CD14-positive monocyte (primary cell): ENCODE data around the gene CDYL2. TPM values are rescaled to one million over a fixed set of nuclear protein-coding genes. Genes with fewer than 3 reads are reported as not detected.

ENCODE experiments used
- DNase-seq, 3 donors: peaks; one replicate each; pipeline ENCODE4 v3.0.0-alpha.2; 2011 to 2022
- H2AFZ ChIP-seq: 2 replicates; pipeline ENCODE4 v1.6.0; 2012; ENCODE audit warnings: mild to moderate bottlenecking, low read depth, low read length, inconsistent platforms; ENCODE audit not compliant: insufficient read depth, poor library complexity, severe bottlenecking
- H3K27ac ChIP-seq, 2 donors: 1 replicate in 1 of 2; 2 replicates in 1 of 2; pipeline ENCODE4 v1.5.1; 2012 to 2013; ENCODE audit warnings: low read length in 2 of 2, control low read depth in 1 of 2, inconsistent platforms in 1 of 2, low read depth in 1 of 2, mild to moderate bottlenecking in 1 of 2
- H3K27me3 ChIP-seq, 2 donors: one replicate each; pipeline versions ENCODE4 v1.6.0 to v1.6.1; 2011 to 2013; ENCODE audit warnings: low read length in 2 of 2; ENCODE audit not compliant: control insufficient read depth in 2 of 2, insufficient read depth in 2 of 2
- H3K36me3 ChIP-seq, 2 donors: replicated peaks in 1 of 2; 1 replicate in 1 of 2; 2 replicates in 1 of 2; pipeline versions ENCODE4 v1.5.1 to v1.6.1; 2012 to 2013; ENCODE audit warnings: low read length in 2 of 2, control low read depth in 1 of 2, inconsistent platforms in 1 of 2, mild to moderate bottlenecking in 1 of 2; ENCODE audit not compliant: insufficient read depth in 2 of 2, control insufficient read depth in 1 of 2
- H3K4me1 ChIP-seq, 2 donors: 1 replicate in 1 of 2; 2 replicates in 1 of 2; pipeline versions ENCODE4 v1.5.1 to v1.6.1; 2012 to 2013; ENCODE audit warnings: low read length in 2 of 2, control low read depth in 1 of 2, inconsistent platforms in 1 of 2, mild to moderate bottlenecking in 1 of 2, moderate library complexity in 1 of 2; ENCODE audit not compliant: insufficient read depth in 2 of 2, control insufficient read depth in 1 of 2
- H3K4me2 ChIP-seq: replicated peaks from 2 replicates; pipeline ENCODE3; 2012; ENCODE audit warnings: low read length, moderate library complexity, mild to moderate bottlenecking; ENCODE audit not compliant: poor library complexity, severe bottlenecking; ENCODE audit errors: extremely low read depth
- H3K4me3 ChIP-seq, 3 experiments: fragments of 200-600 bp in 1 of 3; sonication (generic) in 1 of 3; replicated peaks in 1 of 3; 1 replicate in 2 of 3; 2 replicates in 1 of 3; pipeline ENCODE4 v1.5.1; 2011 to 2013; ENCODE audit warnings: low read length in 3 of 3, mild to moderate bottlenecking in 3 of 3, control low read depth in 2 of 3, low read depth in 2 of 3, inconsistent platforms in 1 of 3, moderate library complexity in 1 of 3
- H3K79me2 ChIP-seq: 2 replicates; pipeline ENCODE4 v1.6.0; 2012; ENCODE audit warnings: mild to moderate bottlenecking, control low read depth, inconsistent platforms, low read length, moderate library complexity; ENCODE audit not compliant: insufficient read depth
- H3K9ac ChIP-seq: 2 replicates; pipeline ENCODE4 v1.6.0; 2017; ENCODE audit warnings: low read length, mild to moderate bottlenecking; ENCODE audit not compliant: insufficient read depth, poor library complexity, severe bottlenecking
- H3K9me3 ChIP-seq, 2 donors: replicated peaks in 1 of 2; 1 replicate in 1 of 2; 2 replicates in 1 of 2; pipeline versions ENCODE4 v1.5.1 to v1.6.1; 2012 to 2013; ENCODE audit warnings: low read length in 2 of 2, control low read depth in 1 of 2; ENCODE audit not compliant: control insufficient read depth in 1 of 2, insufficient read depth in 1 of 2
- H4K20me1 ChIP-seq: 2 replicates; pipeline ENCODE4 v1.6.0; 2012; ENCODE audit warnings: mild to moderate bottlenecking, low read length, control low read depth, moderate library complexity; ENCODE audit not compliant: insufficient read depth
- H3K27ac Mint-ChIP-seq, 7 donors: one replicate each; pipeline ENCODE4 v1.8.0; 2020; ENCODE audit warnings: mild to moderate bottlenecking in 7 of 7, mixed read lengths in 7 of 7, moderate library complexity in 6 of 7, inconsistent platforms in 2 of 7
- H3K27me3 Mint-ChIP-seq, 3 donors: one replicate each; pipeline ENCODE4 v1.8.0; 2021 to 2022; ENCODE audit warnings: low read depth in 3 of 3, mild to moderate bottlenecking in 3 of 3, mixed read lengths in 3 of 3, moderate library complexity in 3 of 3, inconsistent platforms in 1 of 3
- H3K36me3 Mint-ChIP-seq, 2 donors: one replicate each; pipeline ENCODE4 v1.8.0; 2020; ENCODE audit warnings: mixed read lengths in 2 of 2, inconsistent platforms in 1 of 2, mild to moderate bottlenecking in 1 of 2
- H3K4me1 Mint-ChIP-seq: one replicate; pipeline ENCODE4 v1.8.0; 2020; ENCODE audit warnings: mild to moderate bottlenecking, mixed read lengths
- H3K4me3 Mint-ChIP-seq, 2 donors: one replicate each; pipeline ENCODE4 v1.8.0; 2020; ENCODE audit warnings: mild to moderate bottlenecking in 2 of 2, mixed read lengths in 2 of 2, moderate library complexity in 1 of 2
- H3K9me3 Mint-ChIP-seq, 7 donors: one replicate each; pipeline ENCODE4 v1.8.0; 2020 to 2022; ENCODE audit warnings: mixed read lengths in 7 of 7, mild to moderate bottlenecking in 6 of 7, moderate library complexity in 6 of 7, inconsistent platforms in 2 of 7
- WGBS: methylation state at CpG from one replicate; pipeline ENCODE4 v1.1.5; 2013; ENCODE audit warnings: missing lambda C conversion rate; ENCODE audit not compliant: insufficient coverage; 5-methylcytosine and 5-hydroxymethylcytosine counted together
- intact Hi-C, 2 donors: fragments of 100-400 bp; cut with micrococcal nuclease; formaldehyde crosslinking; loops; one replicate each; pipeline versions ENCODE4 v1.15.0 to v1.15.1; 2023
- polyA plus RNA-seq, 3 donors: library from polyadenylated mRNA; depleted of rRNA in 1 of 3; unstranded in 2 of 3; stranded (reverse) in 1 of 3; fragments of 300-500 nt in 2 of 3; fragments of >200 nt in 1 of 3; fragmentation: Illumina TruSeq in 2 of 3; gene quantifications; 1 replicate in 2 of 3; 2 replicates in 1 of 3; pipeline ENCODE4 v1.2.3, GENCODE V29; 2012 to 2021
- TF ChIP-seq, protein P1 (sequence below): fragments of 200-600 bp; IDR thresholded peaks from one replicate; pipeline ENCODE4 v1.8.0; 2022; ENCODE audit warnings: antibody characterized with exemption, mild to moderate bottlenecking

Gene CDYL2
- polyA plus RNA-seq, 3 donors: 0.42 to 2.6 (median 0.93) TPM

DNA sequence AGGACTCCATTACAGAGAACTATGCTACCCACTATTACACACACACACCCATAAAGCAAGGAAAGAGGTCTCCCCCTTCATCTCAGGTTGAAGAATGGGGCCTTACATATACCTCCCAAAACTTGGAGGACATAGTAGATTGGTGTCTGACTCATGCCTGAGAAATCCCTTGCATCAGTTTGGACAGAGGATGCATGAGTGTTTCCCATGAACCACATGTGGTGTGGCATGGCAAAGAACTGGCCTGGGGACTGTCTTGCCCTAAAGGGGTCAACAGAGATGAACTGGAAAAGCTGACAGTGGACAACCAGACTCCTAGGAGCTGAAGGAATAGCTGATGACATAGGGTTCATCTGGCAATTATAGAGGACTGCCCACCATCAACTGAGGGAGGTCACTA, 209.6 kb downstream of the CDYL2 start:
- TF ChIP-seq, protein P1, sequence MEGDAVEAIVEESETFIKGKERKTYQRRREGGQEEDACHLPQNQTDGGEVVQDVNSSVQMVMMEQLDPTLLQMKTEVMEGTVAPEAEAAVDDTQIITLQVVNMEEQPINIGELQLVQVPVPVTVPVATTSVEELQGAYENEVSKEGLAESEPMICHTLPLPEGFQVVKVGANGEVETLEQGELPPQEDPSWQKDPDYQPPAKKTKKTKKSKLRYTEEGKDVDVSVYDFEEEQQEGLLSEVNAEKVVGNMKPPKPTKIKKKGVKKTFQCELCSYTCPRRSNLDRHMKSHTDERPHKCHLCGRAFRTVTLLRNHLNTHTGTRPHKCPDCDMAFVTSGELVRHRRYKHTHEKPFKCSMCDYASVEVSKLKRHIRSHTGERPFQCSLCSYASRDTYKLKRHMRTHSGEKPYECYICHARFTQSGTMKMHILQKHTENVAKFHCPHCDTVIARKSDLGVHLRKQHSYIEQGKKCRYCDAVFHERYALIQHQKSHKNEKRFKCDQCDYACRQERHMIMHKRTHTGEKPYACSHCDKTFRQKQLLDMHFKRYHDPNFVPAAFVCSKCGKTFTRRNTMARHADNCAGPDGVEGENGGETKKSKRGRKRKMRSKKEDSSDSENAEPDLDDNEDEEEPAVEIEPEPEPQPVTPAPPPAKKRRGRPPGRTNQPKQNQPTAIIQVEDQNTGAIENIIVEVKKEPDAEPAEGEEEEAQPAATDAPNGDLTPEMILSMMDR: no peak
- Mint-ChIP-seq H3K36me3 (no peaks in the 10 kb centered on the region), H3K27ac (no peak overlapping the region), H3K9me3 (peaks cover 1 to 15% (median 11%) of the 10 kb centered on the region in 7 donors), H3K4me3 (no peak overlapping the region), H3K4me1 (no peaks in the 10 kb centered on the region), H3K27me3 (peaks cover 0 to 3% (median 0%) of the 10 kb centered on the region in 3 donors)
- Histone ChIP-seq H4K20me1 (no peaks in the 10 kb centered on the region), H3K4me1 (no peaks in the 10 kb centered on the region), H3K9me3 (peaks cover 0 to 2% of the 10 kb centered on the region in 2 donors), H3K4me2 (no peak overlapping the region), H3K79me2 (no peaks in the 10 kb centered on the region), H3K36me3 (no peaks in the 10 kb centered on the region), H3K27me3 (no peaks in the 10 kb centered on the region), H3K4me3 (no peak overlapping the region), H3K9ac (no peak overlapping the region), H3K27ac (no peak overlapping the region), H2AFZ (no peak overlapping the region)
- DNase-seq: no peak
- intact Hi-C loops: no loop called here

DNA sequence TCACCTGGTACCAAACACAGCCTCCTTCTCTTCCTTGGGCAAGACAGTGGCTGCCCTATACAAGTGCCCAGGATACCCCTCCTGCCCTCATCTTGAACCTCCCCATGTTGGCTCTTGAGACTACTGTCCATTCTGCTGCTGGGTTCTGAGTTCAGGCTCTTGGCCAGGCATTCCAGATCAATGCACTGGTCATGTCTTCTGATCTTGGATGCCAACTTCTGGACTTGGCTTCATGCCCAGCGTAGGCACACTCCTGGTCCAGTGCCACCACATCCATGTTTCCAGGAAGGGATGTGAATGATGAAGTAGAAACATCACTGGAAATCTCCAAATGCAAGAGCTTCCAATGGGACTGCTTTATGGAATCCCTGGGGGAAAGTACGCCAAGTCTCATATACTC, 212.1 kb downstream of the CDYL2 start:
- WGBS: 86% methylated on average over 1 of the region's 2 CpGs
- Mint-ChIP-seq H3K27me3 (peaks cover 0 to 3% (median 2%) of the 10 kb centered on the region in 3 donors), H3K4me1 (peaks cover 2% of the 10 kb centered on the region), H3K36me3 (no peaks in the 10 kb centered on the region), H3K27ac (no peak overlapping the region), H3K9me3 (peaks cover 1 to 15% (median 11%) of the 10 kb centered on the region in 7 donors), H3K4me3 (no peak overlapping the region)
- H3K9ac ChIP-seq: no peak overlapping the region
- H3K27ac ChIP-seq: no peak overlapping the region
- TF ChIP-seq, protein P1: no peak
- H4K20me1 ChIP-seq: no peaks in the 10 kb centered on the region
- no peaks in the 10 kb centered on the region for H3K4me1 ChIP-seq
- H3K36me3 ChIP-seq: no peaks in the 10 kb centered on the region
- DNase-seq: no peak
- intact Hi-C loops: no loop called here
- H2AFZ ChIP-seq: no peak overlapping the region
- H3K27me3 ChIP-seq: no peaks in the 10 kb centered on the region
- H3K9me3 ChIP-seq: peaks cover 0 to 2% of the 10 kb centered on the region in 2 donors
- no peak overlapping the region for H3K4me2 ChIP-seq
- no peaks in the 10 kb centered on the region for H3K79me2 ChIP-seq
- H3K4me3 ChIP-seq: no peak overlapping the region
